GM18909 (cell line): ENCODE measurements around the gene ATP6V0C.

ENCODE experiments used
- ATAC-seq: cut with Tn5 transposase; IDR thresholded peaks from one replicate; pipeline ENCODE4 v1.9.1; 2021; ENCODE audit warnings: mild to moderate bottlenecking; ENCODE audit not compliant: unreplicated experiment, poor library complexity

Gene ATP6V0C

DNA sequence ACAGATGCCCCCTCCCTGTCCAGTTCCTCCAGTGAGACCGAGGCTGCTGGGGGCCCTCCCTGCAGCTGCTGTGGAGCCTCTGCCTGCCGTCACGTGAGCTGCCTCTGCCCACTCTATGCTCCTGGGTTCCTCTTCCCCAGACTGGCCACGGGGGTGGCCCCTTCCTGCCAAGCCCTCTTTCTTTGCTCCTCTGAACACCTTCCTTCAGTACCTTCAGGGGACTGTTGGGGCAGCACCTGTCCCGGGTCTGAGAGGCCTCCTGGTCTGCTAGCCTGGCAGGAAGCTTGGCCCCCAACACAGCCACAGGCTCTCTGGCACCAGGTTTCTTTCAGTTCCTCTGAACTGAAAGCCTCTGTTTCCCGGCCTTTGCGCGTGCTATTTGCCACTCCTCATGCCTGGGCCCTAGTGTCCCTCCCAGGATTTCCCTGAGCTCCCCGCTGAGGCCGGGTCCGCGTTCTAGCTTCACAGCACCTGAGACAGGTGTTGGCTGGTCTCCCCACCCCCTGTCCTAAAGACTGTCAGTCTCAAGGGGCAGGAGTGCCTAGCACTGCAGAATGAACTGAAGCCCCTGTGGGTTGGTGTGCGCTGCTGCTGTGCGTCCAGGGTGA lies 6.6 kb upstream of the ATP6V0C start:
- no peak for ATAC-seq

DNA sequence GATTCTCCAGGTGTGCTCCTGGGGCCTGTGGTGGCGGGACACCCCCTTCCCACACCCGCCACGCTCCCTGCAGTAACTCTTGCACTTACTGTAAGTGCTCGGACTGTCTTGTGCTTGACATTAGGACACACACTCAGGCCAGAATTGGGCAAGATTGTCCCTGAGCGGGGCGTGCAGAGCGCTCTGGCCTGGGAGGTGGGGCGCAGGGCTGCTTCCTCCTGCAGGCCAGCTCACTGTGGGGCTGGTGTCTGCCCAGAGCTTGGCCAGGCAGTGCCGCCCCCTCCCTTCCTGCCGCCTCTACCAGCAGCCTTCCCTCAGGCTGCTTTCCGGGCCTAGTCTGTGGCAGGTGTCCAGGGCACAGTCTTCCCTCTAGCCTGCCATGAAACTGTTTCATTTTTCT lies 6.1 kb upstream of the ATP6V0C start:
- no peak for ATAC-seq

DNA sequence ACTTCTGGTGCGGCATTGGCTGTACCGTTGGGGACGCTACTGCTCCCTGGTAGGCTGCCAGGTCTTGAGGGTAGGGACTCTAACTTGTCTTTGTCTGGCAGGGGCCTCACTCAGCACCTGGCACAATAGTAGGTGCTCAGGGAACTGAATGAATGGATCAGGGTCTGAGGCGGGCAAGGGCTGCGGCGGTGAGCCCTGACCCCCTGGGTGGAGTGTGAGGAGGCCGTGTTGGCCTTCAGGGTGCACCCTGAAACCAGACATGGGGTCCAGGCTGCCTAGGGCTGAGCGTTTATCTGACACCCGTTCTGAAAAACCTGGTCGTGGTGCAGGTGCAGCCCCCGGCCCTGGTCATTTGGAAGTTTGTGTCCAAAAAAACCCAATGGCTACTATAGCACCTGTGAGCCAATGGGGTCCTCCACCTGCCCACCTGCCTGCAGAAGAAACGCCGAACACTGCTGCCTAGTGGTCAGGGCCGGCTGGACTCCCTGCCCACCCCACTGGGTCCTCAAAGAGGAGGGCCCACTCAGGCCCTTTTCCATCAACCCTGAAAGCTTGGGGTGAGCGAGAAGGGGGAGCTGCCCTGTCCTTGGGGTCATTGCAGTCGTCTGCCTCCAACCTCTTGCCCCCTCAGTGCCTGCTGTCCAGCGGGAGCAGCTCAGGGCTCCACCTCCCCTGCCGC lies 4.9 kb upstream of the ATP6V0C start:
- no peak for ATAC-seq

DNA sequence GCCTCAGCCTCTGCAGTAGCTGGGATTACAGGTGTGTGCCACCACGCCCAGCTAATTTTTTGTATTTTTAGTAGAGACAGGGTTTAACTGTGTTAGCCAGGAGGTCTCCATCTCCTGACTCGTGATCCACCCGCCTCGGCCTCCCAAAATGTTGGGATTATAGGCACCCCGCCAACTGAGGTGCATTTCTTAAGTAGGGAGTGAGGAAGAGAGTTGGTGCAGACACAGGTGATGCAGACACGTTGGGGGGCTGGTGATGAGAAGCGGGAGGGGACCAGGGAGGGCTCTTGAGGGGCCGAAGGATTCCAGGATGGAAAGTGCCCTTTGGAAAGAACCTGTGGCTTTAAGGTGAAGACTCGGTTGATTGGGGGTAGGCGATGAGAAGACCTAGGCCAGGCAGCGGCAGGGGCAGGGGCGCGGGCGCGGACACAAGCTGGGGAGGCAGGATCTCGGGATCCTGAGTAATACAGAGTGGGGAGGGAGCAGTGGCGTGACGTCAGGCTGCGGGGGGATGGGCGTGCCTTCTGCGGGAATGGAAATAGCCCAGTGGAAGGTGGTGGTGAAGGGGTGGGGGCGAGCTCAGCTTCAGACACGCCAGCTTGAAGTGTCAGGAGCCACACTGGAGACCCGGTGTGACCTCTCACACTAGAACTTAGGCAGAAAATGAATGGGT lies 2.5 kb upstream of the ATP6V0C start:
- ATAC-seq, result no peak

DNA sequence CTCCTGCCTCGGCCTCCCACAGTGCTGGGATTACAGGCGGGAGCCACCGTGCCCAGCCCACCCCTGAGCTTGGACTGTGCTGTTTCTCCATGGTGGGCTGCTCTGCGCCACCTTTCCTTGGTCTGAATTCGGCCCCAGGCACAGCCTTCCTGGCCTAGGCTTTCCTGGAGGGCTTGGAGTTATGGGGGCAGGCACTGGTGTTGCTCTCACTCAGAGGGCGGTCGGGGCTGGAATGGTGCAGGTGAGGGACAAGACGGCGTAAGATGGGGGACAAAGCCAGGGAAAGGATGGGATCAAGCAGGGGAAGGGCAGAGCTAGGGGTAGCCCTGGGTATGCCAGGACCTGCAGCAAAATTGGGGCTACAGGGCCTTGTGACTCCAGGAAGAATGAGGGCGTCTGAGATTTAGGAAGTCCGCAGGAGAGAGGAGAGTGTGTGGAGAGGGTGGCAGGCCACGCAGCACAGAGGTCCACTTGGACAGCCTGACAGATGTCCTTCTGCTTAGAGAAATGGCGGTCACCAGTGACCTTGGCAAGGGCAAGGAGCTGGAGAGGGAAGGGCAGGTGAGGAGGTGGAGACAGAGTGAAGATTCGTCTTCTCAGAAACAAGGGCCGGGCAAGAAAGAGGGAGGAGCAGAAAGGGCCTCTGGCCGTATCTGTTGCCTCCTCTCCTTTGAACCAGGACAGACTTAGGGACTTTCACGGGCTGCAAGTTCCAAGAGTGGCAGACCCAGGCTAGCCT lies 1.6 kb upstream of the ATP6V0C start:
- ATAC-seq, result no peak

DNA sequence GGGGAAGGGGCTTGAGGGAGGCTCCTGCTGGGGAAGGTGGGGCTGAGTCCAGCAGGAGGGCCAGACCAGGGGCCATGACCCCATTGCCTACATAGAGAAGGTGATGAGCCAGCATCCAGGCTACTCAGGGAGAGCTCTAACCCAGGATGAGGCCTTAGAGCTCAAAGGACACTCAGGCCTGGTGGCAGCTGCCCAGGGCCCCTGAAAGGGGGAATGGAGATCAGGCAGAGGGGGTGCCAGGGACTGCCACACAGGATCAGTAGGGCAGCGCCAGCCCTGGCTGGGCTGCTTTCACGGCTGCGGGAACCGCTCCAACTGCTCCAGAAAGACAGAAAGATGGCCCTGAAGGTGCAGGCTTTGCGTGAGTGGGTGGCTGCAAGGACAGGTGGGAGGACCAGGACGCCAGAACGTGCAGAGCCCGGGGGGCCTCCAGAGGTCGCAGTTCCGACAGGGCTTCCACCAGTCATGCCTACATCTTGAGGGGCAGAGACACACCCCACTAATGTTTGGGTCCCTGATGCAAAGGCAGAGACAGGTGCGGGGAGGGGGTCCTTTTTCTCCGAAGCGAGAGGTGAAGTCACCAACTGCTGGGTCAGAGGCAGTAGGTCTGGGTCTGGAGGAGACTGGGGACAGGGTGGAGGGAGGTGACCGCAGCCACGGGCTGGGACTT lies 882 bp upstream of the ATP6V0C start:
- no peak for ATAC-seq

DNA sequence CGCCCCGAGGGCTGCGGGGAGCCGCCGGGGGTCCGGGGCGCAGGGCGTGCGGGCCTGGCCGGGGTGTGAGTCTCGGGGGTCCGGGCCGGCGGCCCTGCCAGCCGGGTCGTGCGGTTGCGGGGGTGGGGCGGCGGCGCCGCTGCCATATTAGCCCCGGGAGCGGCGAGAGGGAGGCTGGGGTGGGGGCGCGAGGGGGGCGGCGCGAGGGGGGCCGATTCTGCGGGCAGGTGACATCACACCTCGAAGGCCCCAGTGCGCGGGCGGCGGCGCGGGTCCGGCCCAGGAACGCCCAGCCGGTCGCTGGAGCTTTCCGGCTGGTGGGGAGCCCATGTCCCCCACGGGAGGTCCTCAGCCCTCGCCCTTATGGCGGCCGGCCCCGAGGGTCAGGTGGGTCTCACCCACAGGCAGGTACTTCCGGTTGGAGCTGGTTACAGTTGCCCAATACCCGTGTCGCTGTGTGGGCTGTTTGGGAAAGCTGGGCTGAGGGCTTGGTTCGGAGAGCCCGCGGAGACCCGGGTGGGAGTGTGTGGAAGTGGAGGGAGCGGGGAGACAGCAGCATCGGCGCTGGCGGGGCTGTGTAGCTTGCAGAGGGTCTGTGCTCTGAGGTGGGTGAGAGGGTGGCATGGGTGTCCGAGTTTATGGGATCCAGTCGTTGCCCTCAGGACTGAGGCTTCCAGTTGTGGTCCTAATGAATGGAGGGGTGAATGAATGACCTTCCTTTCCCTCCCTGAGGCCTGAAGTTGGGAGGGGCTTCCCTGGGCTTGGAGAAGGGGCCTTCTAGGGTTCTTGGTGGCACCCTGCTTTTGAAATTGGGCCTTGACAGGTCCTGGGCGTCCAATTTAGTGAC lies 804 bp downstream of the ATP6V0C start:
- ATAC-seq, result no peak

DNA sequence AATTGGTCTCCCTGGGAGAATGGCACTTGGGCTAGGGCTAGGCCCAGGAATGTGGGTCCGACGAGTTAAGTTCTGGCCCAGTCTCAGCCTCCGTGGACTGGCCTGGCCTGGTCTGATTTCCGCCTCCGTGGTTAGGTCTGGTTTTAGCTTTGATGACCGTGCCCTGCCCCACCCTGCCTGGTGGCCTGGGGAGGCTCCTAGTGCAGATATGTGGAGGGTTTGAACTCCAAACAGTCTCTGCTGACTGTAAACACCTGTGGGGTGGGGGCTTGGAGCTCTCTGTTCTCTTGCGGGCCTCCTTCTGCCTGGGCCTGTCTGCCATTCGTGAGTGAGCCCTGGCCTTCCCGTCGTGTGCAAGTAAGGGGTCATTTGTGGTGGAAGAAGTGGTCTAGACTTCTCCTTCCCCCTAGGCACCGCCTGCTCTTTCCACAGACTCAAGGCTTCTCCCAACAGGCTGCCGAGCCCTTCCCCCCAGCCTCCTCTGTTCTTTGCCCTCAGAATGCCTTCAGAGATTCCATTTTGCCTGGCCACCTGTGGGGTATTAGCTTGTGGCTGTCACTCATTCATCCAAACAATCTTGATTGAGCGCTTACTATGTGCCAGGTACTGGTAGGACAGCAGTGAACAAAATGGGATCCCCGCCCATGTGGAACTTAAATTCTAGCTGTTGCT lies 1.6 kb downstream of the ATP6V0C start:
- ATAC-seq, result no peak

DNA sequence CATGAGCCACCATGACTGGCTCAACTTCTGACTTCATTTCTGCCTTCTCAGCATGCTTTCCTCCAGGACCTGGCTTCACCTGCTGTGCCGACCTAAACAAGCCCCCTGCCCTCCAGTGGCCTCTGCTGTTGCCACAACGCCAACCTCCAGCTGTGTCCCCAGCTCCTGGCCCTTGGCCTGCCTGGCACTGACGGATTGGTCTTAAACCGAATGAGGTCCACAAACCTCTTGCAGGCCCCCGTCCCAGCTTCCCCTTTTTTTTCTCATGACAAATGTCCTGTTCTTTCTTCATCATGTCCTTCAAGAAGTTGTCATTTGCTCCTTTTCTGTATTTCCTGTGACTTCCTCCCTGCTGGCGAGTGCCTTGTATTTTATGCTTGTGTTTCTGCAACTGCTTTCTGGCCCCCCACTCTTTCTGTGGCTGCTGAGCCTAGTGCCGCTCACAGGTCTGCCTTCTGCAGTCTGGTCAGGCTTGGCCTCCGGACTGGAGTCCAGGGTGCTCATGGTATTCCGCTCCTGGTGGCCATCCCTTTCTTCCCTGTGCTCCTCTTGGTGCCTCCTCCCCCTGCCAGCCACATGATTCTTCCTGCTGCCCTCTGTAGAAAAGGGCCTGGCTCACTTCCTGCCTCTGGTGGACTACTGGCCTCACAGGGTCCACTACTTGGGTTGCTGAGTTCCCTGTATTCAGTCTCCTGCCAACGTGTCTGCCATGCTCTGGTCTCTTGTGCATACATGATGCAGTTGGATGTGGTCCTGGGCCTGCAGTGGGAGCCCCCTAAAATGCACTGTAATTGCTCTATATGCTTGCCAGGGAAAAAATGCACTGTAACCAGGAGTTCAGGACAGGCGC lies 2.9 kb downstream of the ATP6V0C start:
- ATAC-seq, result no peak

DNA sequence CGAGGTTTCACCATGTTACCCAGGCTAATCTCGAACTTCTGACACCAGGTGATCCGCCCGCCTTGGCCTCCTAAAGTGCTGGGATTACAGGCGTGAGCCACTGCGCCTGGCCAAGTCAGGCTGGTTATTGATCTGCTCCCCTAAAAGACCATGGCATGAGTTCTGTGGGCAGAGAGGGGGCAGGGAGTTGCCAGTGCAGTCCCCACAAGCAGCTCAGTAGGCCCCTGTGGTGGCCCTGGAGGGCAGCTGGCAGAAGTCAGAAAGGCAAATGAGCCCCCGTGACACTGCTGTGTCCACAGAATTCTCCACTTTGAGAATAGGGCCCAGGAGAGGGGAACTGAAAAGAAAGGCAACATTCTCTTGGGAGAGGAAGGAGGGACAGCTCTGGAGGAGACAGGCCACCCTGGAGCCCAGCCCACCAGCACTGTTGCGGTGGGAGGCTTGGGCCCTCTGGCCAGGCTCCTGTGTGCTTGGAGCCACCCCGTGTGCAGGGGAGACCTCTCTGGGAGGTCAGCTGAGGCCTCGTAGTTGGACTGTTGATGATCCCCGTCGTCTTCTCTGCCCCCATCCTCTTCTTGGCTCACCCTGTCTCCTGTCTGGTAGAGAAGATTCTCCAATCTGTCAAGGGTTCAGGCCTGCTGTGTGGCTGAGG lies 4.3 kb downstream of the ATP6V0C start:
- no peak for ATAC-seq

DNA sequence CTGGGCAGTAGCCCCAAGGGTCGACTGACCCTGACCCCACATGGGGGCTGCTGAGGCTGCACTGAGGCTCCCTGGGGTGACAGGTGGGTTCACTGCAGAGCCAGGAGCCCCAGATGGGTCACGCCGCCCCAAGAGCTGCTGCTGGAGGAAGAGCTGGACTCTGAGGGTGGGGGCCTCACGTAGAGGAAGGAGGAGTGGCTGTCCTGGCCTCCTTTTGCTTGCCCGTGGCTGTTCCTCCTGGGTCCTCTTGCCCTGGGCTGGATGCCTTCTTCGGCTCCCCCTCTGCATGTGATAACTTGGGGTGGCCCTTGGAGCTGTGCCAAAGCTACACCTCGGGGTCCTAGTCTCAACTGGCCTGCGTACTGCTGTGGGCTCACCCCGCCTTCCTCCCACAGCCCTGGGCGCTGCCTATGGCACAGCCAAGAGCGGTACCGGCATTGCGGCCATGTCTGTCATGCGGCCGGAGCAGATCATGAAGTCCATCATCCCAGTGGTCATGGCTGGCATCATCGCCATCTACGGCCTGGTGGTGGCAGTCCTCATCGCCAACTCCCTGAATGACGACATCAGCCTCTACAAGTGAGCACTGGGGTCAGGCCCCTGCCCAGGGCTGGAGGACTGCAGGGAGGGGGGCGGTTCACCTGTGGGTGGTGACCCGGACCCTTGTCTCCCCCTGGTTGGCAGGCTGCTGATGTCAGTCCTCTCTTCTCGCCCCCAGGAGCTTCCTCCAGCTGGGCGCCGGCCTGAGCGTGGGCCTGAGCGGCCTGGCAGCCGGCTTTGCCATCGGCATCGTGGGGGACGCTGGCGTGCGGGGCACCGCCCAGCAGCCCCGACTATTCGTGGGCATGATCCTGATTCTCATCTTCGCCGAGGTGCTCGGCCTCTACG lies 5.3 kb downstream of the ATP6V0C start:
- ATAC-seq, result no peak

DNA sequence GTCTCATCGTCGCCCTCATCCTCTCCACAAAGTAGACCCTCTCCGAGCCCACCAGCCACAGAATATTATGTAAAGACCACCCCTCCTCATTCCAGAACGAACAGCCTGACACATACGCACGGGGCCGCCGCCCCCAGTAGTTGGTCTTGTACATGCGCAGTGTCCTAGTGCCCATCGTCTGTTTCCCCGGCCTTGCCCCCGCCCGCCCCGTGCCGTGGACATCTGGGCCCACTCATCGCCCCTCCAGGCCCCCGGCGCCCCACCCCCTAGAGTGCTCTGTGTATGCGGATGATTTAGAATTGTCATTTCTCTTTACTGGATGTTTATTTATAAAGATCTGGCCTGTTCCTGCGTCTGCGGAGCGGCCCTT lies 5.9 kb downstream of the ATP6V0C start:
- ATAC-seq, result no peak

DNA sequence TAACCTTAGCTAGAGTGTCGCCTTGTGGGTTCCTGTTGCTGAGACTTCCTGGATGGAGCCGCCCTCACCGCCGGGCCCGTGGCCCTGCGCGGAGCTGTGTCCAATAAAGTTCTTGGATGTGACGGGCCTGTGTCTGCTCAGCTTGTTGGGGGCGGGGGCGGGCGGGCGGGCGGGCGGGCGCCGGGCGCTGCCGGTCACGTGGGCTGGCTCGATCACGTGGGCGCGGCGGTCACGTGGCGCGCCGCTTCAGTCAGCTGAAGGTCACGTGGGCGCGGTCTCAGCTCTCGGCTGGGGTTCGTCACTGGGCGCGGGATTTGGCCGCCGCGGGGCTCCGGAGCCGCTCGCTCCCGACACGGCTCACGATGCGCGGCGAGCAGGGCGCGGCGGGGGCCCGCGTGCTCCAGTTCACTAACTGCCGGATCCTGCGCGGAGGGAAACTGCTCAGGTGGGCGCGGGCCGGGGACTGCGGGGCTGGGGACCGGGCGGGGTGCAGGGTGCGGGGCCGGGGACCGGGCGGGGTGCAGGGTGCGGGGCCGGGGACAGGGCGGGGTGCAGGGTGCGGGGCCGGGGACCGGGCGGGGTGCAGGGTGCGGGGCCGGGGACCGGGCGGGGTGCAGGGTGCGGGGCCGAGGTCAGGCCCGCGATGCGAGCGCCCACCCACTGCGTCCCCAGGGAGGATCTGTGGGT lies 6.5 kb downstream of the ATP6V0C start, which contains the start of gene AMDHD2:
TSS of gene AMDHD2 (plus strand) at position 275 of the 687 bp plus-strand sequence. CDS start at position 363, 88 bp downstream.
- peak; percentile 43 for ATAC-seq

DNA sequence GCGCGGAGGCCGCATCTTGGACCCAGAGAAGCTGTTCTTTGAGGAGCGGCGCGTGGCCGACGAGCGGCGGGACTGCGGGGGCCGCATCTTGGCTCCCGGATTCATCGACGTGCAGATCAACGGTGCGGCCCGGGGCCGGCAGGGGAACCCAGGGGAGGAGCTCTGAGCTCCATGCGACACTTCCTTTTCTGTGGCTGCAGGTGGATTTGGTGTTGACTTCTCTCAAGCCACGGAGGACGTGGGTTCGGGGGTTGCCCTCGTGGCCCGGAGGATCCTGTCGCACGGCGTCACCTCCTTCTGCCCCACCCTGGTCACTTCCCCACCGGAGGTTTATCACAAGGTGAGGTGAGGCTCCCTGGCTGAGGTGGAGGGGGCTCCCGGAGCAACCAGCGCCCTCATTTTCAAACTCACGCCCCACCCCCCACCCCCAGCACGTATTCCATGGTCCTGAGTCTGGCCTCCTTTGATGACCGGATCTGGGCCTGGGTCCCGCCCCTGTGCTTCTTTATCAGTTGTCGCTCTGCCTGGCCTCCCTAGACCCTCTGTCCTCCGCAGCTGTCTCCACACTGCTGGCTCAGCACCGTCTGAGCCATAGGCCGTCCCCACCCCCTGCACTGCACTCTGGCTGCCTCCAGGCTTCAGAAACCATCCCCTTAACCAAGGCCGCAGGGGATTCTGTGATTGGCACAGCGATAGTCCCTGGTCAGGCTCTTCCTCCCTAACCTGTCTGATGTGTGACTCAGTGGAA lies 7.2 kb downstream of the ATP6V0C start:
- peak; percentile 27 for ATAC-seq

DNA sequence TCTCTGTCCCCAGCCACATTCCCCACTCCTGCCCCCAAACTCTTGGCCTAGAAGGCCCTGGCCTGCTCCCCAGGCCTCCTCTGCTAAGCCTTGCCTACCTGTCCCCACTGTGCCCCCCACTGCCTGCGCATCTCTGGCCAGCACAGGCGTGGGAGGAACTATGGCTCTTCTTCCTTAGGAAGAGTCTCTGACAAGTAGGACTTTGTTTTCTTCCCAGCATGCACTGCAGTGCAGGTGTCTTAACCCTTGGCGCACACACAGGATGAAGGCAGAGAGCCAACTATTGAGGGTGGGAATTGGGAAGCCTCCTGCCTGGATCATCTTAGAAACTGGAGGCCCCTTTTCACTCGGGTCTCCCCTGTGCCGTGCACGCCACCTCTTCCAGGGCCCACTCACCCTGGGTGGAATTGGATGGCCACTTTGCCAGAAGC lies 10.1 kb downstream of the ATP6V0C start:
- ATAC-seq, result no peak
